MM.1S (cell line): ENCODE results near the gene ARIH1.

Source experiments
- DNase-seq: peaks from one replicate; pipeline ENCODE4 v3.0.0-alpha.2; 2015
- H2AFZ ChIP-seq: fragments of 300-600 bp; sonication (generic); 2 replicates; pipeline ENCODE4 v1.6.0; 2016; ENCODE audit warnings: antibody characterized with exemption, low read length
- H3F3A ChIP-seq: fragments of 300-600 bp; sonication (generic); 2 replicates; pipeline ENCODE4 v1.6.1; 2016; ENCODE audit warnings: mild to moderate bottlenecking, antibody characterized with exemption, low read length, moderate library complexity, mixed read lengths; ENCODE audit not compliant: insufficient read depth
- H3K27ac ChIP-seq: fragments of 300-600 bp; sonication (generic); 2 replicates; pipeline ENCODE4 v1.5.1; 2016; ENCODE audit warnings: mild to moderate bottlenecking, low read length
- H3K27me3 ChIP-seq: fragments of 300-600 bp; sonication (generic); replicated peaks from 2 replicates; pipeline ENCODE4 v1.6.0; 2016; ENCODE audit warnings: low read length; ENCODE audit not compliant: insufficient read depth
- H3K36me3 ChIP-seq: fragments of 300-600 bp; sonication (generic); replicated peaks from 2 replicates; pipeline ENCODE4 v1.6.1; 2016; ENCODE audit warnings: mild to moderate bottlenecking, low read length, mixed read lengths; ENCODE audit not compliant: insufficient read depth
- H3K4me1 ChIP-seq: fragments of 300-600 bp; sonication (generic); 2 replicates; pipeline ENCODE4 v1.6.1; 2016; ENCODE audit warnings: low read length, mixed read lengths
- H3K4me2 ChIP-seq: fragments of 300-600 bp; sonication (generic); 2 replicates; pipeline ENCODE4 v1.6.0; 2016; ENCODE audit warnings: low read depth, low read length
- H3K4me3 ChIP-seq: fragments of 300-600 bp; sonication (generic); 2 replicates; pipeline ENCODE4 v1.5.1; 2016; ENCODE audit warnings: low read length, mixed read lengths
- H3K79me2 ChIP-seq: fragments of 300-600 bp; sonication (generic); 2 replicates; pipeline ENCODE4 v1.6.1; 2016; ENCODE audit warnings: mixed run types, low read length, mixed read lengths
- H3K9ac ChIP-seq: fragments of 300-600 bp; sonication (generic); 2 replicates; pipeline ENCODE4 v1.6.1; 2016; ENCODE audit warnings: low read length, mixed read lengths
- H3K9me2 ChIP-seq: fragments of 300-600 bp; sonication (generic); replicated peaks from 2 replicates; pipeline ENCODE4 v1.6.1; 2016; ENCODE audit warnings: mild to moderate bottlenecking, low read length, mixed read lengths; ENCODE audit not compliant: insufficient read depth
- H3K9me3 ChIP-seq: fragments of 300-600 bp; sonication (generic); replicated peaks from 2 replicates; pipeline ENCODE4 v1.6.1; 2016; ENCODE audit warnings: mild to moderate bottlenecking, low read length, mixed read lengths; ENCODE audit not compliant: insufficient read depth
- H4K20me1 ChIP-seq: fragments of 300-600 bp; sonication (generic); 2 replicates; pipeline ENCODE4 v1.6.1; 2016; ENCODE audit warnings: mild to moderate bottlenecking, low read length, moderate library complexity, mixed read lengths; ENCODE audit not compliant: insufficient read depth
- CTCF ChIP-seq: fragments of 300-600 bp; sonication (generic); IDR thresholded peaks from 2 replicates; pipeline ENCODE4 v1.5.1; 2016; ENCODE audit warnings: antibody characterized with exemption, low read length, mixed read lengths
- EZH2 ChIP-seq: fragments of 300-600 bp; sonication (generic); optimal IDR thresholded peaks from 2 replicates; pipeline ENCODE3; 2017; ENCODE audit warnings: low read depth, mild to moderate bottlenecking, antibody characterized with exemption, low read length, mixed read lengths
- EZH2phosphoT487 ChIP-seq: fragments of 300-600 bp; sonication (generic); IDR thresholded peaks from 2 replicates; pipeline ENCODE4 v1.6.1; 2018; ENCODE audit warnings: antibody characterized with exemption, low read length

ARIH1 gene

DNA sequence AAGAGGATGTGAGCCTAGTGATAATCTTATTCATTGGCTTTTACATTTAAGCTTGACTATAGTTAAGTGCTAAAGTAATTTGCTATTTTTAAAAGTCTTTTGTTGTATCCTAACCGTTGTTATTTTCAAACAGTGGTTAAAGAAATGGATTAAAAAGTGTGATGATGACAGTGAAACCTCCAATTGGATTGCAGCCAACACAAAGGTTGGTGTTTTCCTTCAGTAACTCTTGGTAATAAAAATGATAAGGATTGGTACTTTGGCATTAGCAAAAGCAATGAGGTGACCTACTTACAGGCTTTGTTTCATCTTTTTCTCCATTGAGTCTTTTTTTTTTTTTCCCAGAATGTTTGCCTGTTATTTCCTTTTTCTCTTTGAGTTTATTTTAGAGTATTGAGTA, 92.8 kb downstream of the ARIH1 start:
- Histone ChIP-seq H3K9ac (no peak overlapping the region), H3K36me3 (peaks cover 4% of the 10 kb centered on the region; the same call in 1 of the 2 replicates), H3K4me1 (peaks cover 19% of the 10 kb centered on the region), H3K27ac (no peak overlapping the region), H4K20me1 (no peaks in the 10 kb centered on the region), H3K27me3 (no peaks in the 10 kb centered on the region), H3K9me3 (no peaks in the 10 kb centered on the region), H3K79me2 (peaks cover 28% of the 10 kb centered on the region), H2AFZ (no peak overlapping the region), H3K9me2 (no peaks in the 10 kb centered on the region), H3K4me3 (no peak overlapping the region), H3F3A (peaks cover 11% of the 10 kb centered on the region), H3K4me2 (no peak overlapping the region)
- TF ChIP-seq EZH2phosphoT487 (no peak), CTCF (no peak), EZH2 (no peak)
- DNase-seq = no peak

DNA sequence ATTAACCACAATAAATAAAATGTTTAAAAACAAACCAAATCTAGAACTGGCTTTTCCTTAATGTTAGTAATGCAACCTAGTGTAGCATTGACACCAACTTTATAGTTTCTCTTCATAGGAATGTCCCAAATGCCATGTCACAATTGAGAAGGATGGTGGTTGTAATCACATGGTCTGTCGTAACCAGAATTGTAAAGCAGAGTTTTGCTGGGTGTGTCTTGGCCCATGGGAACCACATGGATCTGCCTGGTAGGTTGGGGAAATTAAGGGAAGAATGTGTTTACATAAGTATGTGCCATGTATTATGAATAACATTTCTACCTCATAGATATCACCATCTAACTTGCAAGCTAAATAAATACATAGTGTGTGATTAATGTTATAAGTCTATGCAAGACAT, 95.9 kb downstream of the ARIH1 start:
- Histone ChIP-seq H3K9ac (no peak overlapping the region), H3K9me2 (no peaks in the 10 kb centered on the region), H3K4me3 (no peak overlapping the region), H3K9me3 (no peaks in the 10 kb centered on the region), H3K27ac (no peak overlapping the region), H3K4me2 (no peak overlapping the region), H3K27me3 (no peaks in the 10 kb centered on the region), H2AFZ (no peak overlapping the region), H3K36me3 (no peaks in the 10 kb centered on the region; the same call in 1 of the 2 replicates), H3K4me1 (no peaks in the 10 kb centered on the region), H4K20me1 (no peaks in the 10 kb centered on the region), H3F3A (no peaks in the 10 kb centered on the region), H3K79me2 (0 out of 2 replicates have a peak, but pooled peaks cover 13% of the 10 kb centered on the region)
- no peak for DNase-seq
- TF ChIP-seq CTCF (no peak), EZH2phosphoT487 (no peak), EZH2 (no peak)

- H3K36me3 ChIP-seq = peaks cover 3% of the 10 kb centered on the region; the same call in 1 of the 2 replicates
- no peak overlapping the region for H2AFZ ChIP-seq
- no peaks in the 10 kb centered on the region for H4K20me1 ChIP-seq
- H3K4me3 ChIP-seq = no peak overlapping the region
- no peak overlapping the region for H3K4me2 ChIP-seq
- no peaks in the 10 kb centered on the region for H3K9me3 ChIP-seq
- H3K9ac ChIP-seq = no peak overlapping the region
- no peak overlapping the region for H3K27ac ChIP-seq
- DNase-seq = no peak
- H3K27me3 ChIP-seq = no peaks in the 10 kb centered on the region
- TF ChIP-seq EZH2 (no peak), EZH2phosphoT487 (no peak), CTCF (no peak)
- no peaks in the 10 kb centered on the region; the same call in 1 of the 2 replicates for H3K79me2 ChIP-seq
- no peaks in the 10 kb centered on the region for H3K4me1 ChIP-seq
- no peaks in the 10 kb centered on the region for H3F3A ChIP-seq
- H3K9me2 ChIP-seq = no peaks in the 10 kb centered on the region
Measured at GRCh38 chr15:72579814-72580213, 105.7 kb downstream of the ARIH1 start.
